ENCODE results near the gene SHISA6.

The SHISA6 gene

DNA sequence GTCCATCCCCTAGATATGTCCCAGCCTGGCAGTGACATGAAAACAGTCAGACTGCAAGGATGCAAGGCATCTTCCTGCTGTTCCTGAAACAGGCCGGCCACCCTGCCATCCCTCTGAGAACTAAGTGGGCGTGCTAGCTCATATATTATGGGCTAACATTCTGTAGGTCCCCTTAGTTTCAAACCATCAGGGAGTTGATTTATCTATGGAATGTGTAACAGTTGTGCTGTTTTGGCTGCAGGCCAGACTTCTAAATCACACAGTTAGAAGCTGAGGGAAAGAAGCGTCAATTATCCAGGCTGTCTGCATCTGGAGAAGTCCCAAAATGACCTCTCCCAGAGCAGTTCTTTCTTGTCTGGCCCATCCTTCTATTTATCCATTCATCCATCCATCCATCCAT is 254.6 kb downstream of the SHISA6 start:
- no peak overlapping the region for H3K4me3 ChIP-seq
- TF ChIP-seq, protein P1, sequence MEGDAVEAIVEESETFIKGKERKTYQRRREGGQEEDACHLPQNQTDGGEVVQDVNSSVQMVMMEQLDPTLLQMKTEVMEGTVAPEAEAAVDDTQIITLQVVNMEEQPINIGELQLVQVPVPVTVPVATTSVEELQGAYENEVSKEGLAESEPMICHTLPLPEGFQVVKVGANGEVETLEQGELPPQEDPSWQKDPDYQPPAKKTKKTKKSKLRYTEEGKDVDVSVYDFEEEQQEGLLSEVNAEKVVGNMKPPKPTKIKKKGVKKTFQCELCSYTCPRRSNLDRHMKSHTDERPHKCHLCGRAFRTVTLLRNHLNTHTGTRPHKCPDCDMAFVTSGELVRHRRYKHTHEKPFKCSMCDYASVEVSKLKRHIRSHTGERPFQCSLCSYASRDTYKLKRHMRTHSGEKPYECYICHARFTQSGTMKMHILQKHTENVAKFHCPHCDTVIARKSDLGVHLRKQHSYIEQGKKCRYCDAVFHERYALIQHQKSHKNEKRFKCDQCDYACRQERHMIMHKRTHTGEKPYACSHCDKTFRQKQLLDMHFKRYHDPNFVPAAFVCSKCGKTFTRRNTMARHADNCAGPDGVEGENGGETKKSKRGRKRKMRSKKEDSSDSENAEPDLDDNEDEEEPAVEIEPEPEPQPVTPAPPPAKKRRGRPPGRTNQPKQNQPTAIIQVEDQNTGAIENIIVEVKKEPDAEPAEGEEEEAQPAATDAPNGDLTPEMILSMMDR (IDR thresholded peaks at IDR 0.05): no peak
- H3K27ac ChIP-seq: no peak overlapping the region
- DNase-seq (ENCODE audit: low spot score): no peak

DNA sequence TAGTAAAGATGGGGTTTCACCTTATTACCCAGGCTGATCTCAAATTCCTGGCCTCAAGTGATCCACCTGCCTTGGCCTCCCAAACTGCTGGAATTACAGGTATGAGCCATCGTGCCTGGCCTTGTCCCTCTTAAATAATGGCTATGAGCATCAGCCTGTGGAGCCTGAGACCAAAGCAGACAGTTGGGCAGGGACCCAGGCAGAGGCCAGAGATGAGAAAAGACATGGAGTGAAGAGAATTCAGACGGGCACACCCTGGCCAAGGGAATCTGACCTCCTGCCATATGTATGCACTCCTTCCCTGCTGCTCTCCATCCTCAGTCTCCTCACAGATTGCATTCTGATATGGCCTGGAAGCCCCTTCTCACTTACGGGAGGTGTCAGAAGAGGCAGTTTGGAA is 258.9 kb downstream of the SHISA6 start:
- no peak for DNase-seq (ENCODE audit: low spot score)
- no peak overlapping the region for H3K27ac ChIP-seq
- no peak overlapping the region for H3K4me3 ChIP-seq
- TF ChIP-seq, protein P1 (IDR thresholded peaks at IDR 0.05): no peak

DNA sequence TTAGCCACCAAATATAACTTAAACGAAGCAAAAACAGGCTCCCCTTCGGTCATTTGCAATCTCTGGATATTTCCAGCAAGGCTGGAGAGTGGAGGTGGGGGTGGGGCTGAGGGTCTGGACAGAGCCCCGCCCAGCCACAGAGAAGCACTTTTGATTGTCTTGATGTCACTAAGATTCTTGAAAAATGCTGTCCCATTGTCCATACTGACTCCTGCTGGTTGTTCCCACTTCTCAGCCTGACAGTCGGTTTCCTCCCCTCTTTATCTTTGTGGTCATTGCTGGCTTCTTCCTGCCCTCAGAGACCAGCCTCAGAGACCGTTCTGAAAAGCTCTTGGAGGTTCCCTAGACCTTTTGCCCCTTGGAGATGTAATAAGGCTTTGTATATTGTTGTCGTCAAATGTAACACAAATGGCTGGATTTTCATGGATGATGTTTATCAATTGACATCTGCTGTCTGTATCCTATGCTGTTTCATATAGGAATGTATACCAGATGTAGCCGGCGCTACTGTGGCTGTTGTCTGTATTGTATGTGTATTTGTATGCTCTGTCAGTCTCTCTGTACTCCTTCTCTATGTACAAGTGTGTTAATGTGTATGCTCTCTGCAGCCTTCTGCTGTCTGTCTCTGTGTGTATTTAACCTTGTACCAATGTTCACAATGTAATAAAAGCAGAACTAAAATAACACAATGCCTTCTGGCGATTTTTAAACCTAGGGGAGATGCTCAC is 262.5 kb downstream of the SHISA6 start:
- TF ChIP-seq, protein P1 (IDR thresholded peaks at IDR 0.05): no peak
- H3K4me3 ChIP-seq: no peak overlapping the region
- no peak overlapping the region for H3K27ac ChIP-seq
- DNase-seq (ENCODE audit: low spot score): no peak

DNA sequence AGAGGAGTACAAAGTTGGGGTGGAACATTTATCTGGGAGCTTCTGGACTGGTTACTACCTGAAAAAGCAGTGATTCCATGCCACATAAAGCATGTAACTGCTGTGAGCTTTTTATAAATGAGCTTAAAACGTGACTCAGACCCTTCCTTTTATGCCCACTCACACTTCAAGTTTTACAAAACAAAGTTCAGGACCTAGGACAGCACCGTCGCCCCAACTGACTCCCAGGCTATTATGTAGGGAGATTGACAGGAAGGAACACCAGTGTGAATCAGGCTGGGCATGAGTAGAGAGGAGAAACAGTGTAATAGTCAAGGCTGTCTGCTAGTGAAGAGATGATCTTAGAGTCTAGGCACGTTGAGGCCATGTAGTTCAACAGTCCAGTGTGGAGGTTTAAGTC is 265.6 kb downstream of the SHISA6 start:
- TF ChIP-seq, protein P1 (IDR thresholded peaks at IDR 0.05): no peak
- Histone ChIP-seq H3K4me3 (no peak overlapping the region), H3K27ac (no peak overlapping the region)
- DNase-seq (ENCODE audit: low spot score): no peak

DNA sequence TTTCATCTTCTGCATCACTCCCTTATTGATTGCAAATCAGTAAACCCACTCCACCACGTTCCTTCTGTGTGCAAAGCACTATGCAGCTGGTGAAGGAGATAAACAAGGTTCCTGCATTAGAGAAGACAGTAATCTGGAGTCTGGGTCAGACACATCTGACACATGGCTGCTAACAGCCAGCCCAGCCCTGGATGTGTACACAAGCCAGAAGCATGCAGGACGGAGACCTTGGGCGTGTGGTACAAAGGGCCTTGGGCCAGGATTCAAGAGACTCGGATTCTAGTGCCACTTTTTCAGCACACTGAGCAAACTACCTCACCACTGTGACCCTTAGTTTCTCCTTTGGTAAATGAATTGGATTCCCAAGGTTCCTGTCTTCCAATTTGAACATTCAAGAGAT is 270.7 kb downstream of the SHISA6 start:
- TF ChIP-seq, protein P1 (IDR thresholded peaks at IDR 0.05): no peak
- DNase-seq (ENCODE audit: low spot score): no peak
- no peak overlapping the region for H3K27ac ChIP-seq
- H3K4me3 ChIP-seq: no peak overlapping the region

DNA sequence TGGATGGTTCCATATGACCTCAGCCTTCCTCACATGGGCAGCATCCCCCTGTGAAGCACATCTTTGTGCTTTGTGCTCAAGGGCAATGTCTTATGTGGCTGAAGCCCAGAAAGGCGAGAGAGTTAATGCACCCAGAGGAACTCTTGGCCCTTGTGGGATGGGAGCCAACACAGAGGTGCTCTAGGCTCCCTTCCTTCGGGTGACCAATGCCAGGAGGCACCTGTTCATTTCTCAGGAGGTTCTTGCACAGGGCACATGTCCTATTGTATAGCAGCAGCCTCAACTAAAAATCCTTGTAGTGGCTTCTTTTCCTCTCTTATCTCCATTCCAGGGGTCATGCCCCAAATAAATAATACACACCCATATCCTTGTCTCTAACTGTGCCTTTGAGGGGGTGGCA is 273.6 kb downstream of the SHISA6 start:
- no peak for DNase-seq (ENCODE audit: low spot score)
- TF ChIP-seq, protein P1 (IDR thresholded peaks at IDR 0.05): no peak
- Histone ChIP-seq H3K4me3 (no peak overlapping the region), H3K27ac (no peak overlapping the region)

DNA sequence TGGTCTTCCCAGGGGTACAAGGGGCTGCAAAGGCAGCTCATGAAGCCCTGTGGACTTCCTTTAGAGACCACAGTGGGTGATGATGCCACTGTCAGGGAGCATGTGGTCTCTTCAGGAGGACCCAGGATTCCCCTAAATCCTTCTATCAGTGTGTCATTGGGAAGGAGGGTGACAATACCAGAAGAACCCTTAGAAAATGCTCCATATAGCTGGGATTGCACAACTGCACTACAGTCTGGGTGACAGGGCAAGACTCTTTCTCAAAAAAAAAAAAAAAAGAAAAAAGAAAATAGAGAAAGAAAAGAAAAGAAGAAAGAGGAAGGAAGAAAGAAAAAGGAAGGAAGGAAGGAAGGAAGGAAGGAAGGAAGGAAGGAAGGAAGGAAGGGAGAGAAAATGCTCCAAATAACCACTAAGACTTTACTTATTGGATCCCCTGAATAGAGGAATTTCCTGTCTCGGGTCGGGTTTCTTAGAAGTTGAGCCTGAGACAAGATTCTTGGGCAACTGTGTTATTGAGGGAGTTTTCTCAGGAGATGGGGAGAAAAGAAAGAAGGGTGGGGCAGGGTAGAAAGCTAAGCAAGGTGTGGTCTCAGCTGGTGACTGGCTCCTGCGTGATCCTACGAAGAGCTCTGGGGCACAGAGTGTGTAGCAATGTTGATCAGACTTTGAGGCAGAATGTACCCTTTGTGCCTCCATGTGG is 274.1 kb downstream of the SHISA6 start:
- TF ChIP-seq, protein P1 (IDR thresholded peaks at IDR 0.05): no peak
- no peak overlapping the region for H3K27ac ChIP-seq
- H3K4me3 ChIP-seq: no peak overlapping the region
- no peak for DNase-seq (ENCODE audit: low spot score)
